Measurements from ENCODE around the gene ACIN1. TPM values are rescaled to one million over a fixed set of nuclear protein-coding genes. Genes with fewer than 3 reads are reported as not detected.
A peak's percentile ranks its signal among the peaks of the same experiment; 100 is the strongest.

Gene ACIN1
- total and polyA plus RNA-seq, 2 of the 8 experiments (the other 6 are each of a cell fraction or from before 2014, with no cell fraction given): 132 to 233 TPM

- 0 out of 2 replicates have a peak, but pooled peaks have one; percentile 49 for TF ChIP-seq CHD2 (IDR thresholded peaks at IDR 0.05; ENCODE audit: low read length)
- TF ChIP-seq POLR2A (IDR thresholded peaks at IDR 0.05; ENCODE audit: control extremely low read depth in 1 of 2, low read depth in 2 of 2, low read length in 2 of 2): no peak
- 0 out of 2 replicates have a peak, but pooled peaks have one; percentile 23 for TF ChIP-seq SP1 (IDR thresholded peaks at IDR 0.05; ENCODE audit: low read depth, low read length)
- TF ChIP-seq FOSL1 (IDR thresholded peaks at IDR 0.05; ENCODE audit: insufficient read depth, low read depth, low read length): no peak
- TF ChIP-seq CHD7 (IDR thresholded peaks at IDR 0.05; ENCODE audit: insufficient replicate concordance, low read length): no peak
- no peak for TF ChIP-seq RNF2 (IDR thresholded peaks at IDR 0.05; ENCODE audit: borderline replicate concordance, low read depth, low read length, missing control alignments, poor library complexity, severe bottlenecking)
- peak; percentile 100 for TF ChIP-seq RAD21 (IDR thresholded peaks at IDR 0.05 in 1 of 2, conservative IDR thresholded peaks at IDR 0.05 in 1 of 2; ENCODE audit: low read depth in 2 of 2, low read length in 2 of 2)
- TF ChIP-seq MAFK (IDR thresholded peaks at IDR 0.05; ENCODE audit: low read depth, low read length): no peak
- TF ChIP-seq, protein P1, sequence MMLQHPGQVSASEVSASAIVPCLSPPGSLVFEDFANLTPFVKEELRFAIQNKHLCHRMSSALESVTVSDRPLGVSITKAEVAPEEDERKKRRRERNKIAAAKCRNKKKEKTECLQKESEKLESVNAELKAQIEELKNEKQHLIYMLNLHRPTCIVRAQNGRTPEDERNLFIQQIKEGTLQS (IDR thresholded peaks at IDR 0.05; ENCODE audit: insufficient read depth, low read depth, low read length): peak; percentile 61; the same call in 1 of the 2 replicates
These were observed 25.8 kb upstream of the ACIN1 start (continued) for GRCh38 chr14:23120541-23121251.
